Activated CD4-positive, alpha-beta T cell treated with anti-CD3 and anti-CD28 coated beads, Interleukin-2, amount 50 U/mL, for 1 hour (primary cell): ENCODE measurements around the gene FBXL17.

Source experiments
- DNase-seq: peaks from one replicate; pipeline ENCODE4 v3.0.0-alpha.2; 2020

FBXL17 gene

DNA sequence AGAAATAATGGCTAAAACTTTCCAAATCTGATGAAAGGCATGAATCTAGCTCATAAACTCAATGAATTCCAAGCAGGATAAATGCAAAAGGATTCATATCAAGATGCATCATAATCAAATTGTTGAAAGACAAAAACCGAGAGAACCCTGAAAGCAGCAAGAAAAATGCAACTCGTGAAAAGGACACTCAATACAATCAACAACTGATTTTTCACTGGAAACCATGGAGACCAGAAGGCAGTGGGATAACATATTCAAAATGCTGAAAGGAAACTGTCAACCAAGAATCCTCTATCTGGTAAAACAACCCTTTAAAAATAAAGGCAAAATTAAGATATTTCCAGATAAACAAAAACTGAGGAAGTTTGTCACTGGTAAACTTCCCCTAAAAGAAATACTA, 9.5 kb downstream of the FBXL17 start:
- no peak for DNase-seq

DNA sequence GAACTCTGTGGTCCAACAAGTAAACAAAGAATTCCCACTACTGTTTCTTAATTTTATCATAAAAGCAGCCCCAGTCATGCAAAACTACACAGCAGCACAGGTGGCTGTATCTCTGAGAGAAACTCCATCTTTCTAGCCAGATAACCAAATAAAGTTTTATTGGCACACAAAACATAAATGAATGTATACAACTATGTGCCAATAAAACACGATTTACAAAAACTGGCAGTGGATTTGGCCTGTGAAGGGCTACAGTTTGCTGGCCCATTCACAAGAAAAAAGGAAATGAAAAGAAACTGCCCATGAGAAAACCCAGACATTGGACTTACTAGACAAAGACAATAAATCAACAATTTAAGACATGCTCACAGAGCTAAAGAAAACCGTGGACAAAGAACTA, 10.6 kb downstream of the FBXL17 start:
- no peak for DNase-seq

DNA sequence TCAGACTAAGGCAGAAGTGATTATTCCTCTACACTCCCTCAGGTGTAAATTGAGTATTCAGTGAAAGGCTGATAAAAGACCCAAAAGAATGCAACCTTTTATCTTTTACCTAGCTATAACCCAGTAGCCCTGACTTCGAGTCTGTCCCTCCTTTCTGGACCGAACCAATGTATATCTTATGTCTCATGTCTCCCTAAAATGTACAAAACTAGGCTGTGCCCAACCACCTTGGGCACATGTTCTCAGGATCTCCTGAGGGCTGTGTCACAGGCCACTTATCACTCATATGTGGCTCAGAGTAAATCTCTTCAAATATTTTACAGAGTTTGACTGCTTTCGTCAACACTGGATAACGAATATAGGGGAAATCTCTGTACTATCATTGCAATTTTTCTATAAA, 12.7 kb downstream of the FBXL17 start:
- no peak for DNase-seq

DNA sequence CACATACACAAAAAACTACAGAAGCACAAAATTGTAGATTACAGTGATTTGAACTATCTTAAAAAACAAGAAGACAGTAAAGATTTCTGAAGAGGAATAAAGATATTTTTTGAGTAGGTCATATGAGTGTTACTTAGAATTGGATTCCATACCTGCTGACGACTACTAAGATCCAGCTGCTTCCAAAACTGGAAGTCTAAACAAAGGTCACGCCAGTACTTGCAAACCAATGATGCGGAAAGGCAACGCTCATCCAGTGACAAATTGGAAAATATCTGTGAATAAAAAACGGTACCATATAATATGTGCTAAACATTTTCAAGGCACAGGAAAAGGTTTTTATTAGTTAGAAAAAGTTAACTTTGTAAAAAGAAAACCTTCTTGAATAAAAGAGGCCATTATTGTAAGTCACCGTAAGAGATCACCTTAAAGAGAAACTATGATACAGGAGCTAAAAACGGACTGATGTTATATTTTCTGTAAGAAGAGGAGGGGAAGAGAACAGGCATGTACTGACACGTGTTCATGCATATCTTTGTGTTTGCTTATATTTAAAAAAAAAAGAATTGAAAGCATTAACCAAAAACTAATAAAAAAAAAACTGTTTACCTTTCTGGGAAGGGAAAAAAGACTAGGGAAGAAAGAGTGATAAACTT, 14.1 kb downstream of the FBXL17 start:
- DNase-seq: no peak

DNA sequence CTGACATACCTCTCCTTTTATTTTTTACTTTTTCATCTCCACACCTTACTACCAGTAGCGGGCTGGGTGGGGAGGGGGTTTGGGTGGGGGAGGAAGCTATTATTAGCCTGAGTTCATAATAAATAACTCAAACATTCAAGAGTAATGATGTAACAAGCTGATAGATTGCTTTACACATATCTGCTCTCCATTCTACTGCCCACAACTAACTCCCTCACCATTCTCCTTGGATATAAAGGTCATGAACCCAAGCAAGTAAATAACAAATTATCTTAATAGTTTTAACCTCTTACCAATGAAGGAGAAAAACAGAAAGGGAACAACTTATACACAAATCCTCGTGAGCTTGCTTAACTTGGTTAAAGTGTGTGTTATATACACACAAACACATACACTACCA, 15.4 kb downstream of the FBXL17 start:
- no peak for DNase-seq

DNA sequence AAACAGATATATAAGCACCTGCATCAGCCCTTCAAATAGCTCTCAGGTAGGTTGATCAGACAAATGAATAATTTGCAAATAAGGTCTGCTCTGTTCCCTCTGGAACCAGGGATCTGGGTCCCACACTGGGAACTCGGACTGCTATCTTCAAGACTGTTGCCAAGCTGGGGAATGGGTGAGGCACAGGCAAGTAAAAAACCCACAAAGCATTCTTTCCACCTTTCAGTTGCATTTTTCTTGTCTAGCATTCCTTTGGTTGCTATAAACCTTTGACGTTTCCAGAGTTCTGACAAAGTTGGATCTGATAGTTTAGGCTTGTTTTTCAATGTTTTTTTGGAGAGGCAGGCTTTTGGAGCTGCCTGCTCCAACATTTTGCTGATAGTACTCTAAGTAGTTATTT, 20.1 kb downstream of the FBXL17 start:
- DNase-seq: no peak

DNA sequence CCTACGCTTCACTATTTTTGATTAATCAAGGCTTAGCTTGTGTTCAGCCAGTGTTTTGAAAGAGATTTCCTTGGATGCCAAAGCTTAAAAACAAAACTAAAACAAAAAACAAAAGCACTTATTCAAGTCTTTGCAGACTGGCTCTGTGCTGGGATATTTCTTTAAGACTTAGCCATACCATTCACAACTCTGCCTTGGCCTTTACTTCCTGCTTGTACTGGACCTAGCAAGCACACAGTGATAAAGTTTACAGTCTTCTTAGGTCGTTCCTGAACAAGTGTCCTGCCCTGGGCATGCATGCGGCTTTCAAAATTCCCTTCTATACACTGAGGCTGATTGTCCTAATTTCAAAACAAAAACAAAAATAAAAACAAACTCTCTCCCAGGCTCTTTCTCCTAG, 20.7 kb downstream of the FBXL17 start:
- DNase-seq: no peak

DNA sequence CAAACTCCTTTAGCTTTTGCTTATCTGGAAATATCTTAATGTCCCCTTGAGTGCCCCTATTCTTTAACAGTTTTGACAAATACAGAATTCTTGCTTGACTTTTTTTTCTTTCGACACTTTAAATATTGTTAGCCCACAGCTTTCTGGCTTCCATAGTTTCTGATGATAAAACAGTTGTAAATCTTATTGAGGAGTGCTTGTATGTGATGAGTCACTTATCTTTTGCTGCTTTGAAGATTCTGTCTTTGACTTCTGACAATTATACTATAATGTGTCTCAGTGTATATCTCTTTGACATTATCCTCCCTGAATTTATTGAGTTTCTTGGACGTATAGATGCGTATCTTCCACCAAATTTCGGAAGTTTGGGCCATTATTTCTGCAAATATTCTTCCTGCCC, 21.6 kb downstream of the FBXL17 start:
- no peak for DNase-seq

DNA sequence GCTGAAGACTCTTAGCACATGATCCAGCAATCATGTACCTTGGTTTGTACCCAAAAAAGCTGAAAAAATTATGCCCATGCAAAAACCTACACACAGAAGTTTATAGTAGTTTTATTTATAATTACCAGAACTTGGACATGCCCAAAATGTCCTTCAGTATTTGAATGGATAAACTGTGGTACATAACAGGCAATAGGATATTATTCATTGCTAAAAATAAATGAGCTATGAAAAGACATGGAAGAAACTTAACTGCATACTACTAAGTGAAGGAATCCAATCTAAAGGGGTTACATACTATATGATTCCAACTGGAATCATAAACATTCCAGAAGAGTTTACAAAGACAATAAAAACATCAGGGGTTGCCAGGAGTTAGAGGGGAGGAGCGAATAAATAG, 25.6 kb downstream of the FBXL17 start:
- no peak for DNase-seq

DNA sequence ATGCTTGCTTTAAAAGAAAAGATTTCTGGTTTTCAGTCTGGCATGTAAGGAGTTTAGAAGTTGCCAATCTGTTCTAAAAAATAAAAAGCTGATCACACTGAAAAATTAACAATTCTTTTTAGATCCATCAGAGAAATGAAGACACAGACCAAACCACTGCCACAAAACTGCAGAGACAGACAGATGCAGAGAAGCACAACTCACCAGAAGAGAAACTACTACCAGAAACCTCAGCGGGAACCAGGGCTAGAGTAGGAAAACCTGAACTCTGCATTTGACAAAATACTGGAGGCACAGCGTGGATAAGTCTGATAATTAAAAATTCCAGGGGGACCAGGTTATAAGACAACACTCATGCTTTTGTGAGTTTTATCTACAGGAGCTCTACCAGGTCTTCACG, 28.8 kb downstream of the FBXL17 start:
- DNase-seq: no peak

DNA sequence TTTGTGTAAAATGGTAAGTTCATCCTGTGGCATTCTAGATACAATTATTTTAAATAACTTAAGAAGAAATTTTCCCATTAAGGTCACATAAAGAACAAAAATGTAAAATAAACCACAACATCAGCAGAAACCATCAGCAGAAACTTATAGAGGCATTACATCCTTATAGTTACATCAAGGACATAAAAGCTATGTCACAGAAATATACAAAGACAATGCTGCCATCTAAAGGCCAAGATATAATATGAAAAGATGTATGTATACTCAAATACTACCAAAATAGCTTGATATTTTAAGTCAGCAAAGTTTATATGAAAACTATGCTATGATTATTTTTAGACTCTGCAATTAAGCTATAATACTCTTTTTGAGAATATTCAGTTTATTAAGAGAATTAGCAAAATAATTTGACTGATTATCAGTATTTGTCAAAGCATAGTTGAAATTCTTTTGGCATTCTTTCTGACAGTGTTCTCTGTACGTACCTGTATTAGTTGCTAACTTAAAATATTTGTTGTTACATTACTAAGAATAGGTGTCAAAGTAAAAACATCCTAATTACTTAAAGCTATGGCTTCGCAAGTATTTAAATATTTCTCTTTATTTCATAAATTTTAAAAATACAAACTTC, 36.2 kb downstream of the FBXL17 start:
- no peak for DNase-seq

DNA sequence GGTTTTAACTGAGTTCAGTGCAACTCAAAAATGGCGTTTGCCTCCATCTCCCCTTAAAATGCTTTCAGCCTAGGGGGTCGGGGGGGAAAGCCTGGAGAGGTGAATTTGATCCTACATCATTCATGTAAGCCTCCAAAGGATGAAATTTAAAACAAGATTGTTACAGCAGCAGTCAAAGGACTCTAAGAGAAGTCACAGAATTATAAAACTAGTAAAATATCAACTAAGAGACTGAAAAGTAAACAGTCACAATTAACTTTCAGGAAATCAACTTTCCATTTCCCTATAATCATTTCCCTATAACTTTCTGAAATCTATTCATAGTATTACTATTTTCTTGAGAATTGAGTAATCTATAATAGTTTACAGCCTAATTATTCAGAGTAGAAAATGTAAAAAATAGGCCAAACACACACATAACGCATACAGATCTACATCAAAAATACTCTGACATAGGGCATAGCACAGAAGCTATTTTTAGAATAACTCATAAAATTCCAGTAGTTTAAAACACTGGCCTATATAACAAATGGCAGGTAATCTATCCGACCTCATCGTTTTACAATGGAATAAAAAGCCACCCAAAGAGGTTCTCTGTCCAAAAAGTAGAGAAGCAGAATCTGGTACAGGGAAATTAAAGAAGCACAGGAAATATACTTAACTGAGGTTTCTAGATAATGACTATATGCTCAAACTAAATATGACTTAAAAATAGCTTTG, 37.6 kb downstream of the FBXL17 start:
- DNase-seq: no peak

DNA sequence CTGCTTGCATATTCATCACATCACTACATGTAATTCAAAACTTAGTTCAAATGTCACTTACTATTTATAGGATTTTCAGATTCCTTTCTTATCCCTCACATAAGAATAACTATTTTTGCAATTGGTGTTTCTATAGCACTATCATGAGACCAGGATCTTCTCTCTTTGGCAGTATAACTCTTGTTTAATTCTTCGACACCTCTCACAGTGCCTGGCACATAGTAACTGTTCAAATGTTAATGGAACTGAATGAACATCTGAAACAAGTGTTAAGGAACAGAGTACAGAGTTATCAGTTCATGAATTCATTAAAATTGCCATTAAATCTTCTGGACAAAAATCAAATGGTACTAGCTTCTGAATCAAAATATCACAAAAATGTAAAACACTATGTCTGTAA, 40.0 kb downstream of the FBXL17 start:
- no peak for DNase-seq

DNA sequence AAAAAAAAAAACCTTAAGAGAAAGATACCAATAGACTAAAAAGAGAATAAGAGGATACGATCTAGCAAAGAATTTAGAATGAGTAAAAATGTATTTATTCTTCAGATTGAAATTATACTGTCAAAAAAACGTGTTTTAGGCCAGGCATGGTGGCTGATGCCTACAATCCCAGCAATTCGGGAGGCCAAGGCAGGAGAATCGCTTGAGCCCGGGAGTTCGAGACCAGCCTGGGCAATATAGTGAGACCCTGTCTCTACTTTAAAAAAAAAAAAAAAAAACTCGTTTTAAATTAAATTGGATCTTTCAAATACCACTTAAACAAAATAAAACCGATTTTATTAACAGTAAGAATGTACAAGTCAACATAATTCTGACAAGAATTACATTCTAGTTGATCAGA, 41.8 kb downstream of the FBXL17 start:
- DNase-seq: no peak

DNA sequence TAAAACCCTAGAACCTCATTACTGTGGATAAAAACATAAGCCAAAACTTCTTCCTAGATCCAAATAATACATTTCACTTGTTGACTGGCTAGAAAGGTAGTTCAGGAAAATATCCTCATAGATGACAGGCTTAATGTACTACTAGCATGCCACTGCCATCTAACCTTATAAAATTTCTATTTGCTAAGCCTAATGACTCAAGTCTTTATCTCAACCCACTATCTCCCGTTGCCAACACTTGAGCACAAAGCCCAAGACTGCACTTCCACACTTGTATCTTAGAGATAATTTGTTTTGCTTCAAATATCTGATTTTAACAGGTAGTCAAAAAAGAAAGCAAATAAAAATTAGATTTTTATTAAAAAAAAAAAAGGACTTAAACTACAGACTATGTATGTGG, 42.7 kb downstream of the FBXL17 start:
- DNase-seq: no peak

DNA sequence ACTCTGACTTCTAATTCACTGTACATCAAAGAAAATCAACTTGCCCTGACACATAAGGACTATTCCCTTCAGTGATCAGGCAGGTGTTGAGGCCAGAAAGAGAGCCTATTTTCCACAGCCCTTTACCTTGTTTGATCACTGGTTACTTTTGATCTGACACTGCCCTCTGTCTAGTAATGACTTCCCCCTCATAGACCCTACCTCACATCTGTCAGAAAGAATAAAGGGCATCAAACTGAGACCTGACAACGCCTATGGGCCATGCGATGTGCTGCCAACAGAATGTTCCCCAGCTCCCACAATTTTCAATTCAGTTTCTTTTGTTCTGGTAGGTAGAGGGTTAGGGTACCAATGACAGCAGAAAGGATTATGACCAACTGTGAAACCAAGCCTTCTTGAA, 47.7 kb downstream of the FBXL17 start:
- DNase-seq: no peak

DNA sequence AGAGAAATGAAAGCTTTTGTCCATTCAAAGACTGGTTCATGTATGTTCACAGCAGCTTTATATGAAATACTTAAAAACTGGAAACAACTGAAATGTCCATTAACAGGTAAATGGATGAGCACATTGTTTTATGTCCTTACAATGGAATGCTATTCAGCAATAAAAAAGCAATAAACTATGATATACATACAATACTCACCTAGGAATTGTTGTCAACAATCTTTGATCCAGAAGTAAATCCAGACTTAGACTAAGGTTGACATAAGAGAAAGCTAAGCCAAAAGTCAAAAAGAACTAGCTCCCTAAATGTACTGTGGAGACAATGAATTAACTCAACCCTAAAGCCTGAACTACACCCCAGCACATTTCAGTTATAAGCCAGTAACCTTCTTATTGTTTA, 54.9 kb downstream of the FBXL17 start:
- DNase-seq: no peak

DNA sequence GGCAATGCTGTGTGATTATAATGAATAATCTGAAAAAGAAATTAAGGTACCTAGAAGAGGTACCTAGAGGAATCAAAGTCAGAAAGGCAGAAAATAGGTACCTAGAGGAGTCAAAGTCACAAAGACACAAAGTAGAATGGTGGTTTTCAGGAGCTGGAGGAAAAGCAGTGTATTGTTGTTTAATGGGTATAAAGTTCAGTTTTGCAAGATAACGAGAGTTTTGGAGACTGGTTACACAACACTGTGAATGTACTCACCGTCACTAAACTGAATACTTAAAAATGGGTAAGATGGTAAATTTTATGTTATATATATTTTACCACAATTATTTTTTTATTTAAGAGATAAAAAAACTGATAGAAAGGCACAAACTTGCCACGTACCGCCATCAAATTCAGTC, 57.0 kb downstream of the FBXL17 start:
- no peak for DNase-seq

DNA sequence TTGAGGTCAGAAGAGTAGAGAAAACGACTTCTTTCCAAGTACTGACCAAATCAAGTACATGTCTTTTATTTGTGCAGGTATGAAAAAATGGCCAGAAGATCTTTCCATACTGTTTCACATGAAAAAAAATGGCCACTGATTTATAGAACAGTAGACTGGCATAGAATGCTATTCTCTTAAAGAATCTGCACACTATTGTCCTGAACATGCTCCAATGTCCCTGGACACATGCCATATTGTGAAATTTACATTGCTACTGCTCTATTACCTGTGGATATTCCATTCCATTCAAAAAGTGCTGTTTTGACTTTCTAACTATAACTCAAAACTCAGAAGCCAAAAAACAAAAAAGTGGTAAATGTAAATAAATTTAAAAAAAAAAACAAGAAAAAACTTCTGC, 60.6 kb downstream of the FBXL17 start:
- no peak for DNase-seq

DNA sequence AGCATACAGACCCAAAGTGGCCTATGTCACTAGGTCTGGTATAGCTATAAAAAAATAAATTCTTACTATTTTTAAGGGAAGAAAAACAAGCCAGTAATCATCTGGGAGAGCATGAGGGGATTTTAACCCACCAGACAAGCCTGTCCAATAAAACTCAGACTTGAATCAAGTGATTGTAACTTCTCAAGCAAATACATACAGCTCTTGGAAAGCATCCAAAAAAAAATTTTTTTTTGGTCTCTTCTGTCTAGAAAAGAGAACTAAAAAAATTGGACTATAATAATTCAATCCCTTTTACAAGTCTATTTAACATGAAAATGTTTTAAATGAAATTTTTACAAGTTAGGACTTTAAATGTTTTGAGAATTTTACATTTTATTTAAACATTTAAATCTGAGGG, 61.7 kb downstream of the FBXL17 start:
- no peak for DNase-seq

DNA sequence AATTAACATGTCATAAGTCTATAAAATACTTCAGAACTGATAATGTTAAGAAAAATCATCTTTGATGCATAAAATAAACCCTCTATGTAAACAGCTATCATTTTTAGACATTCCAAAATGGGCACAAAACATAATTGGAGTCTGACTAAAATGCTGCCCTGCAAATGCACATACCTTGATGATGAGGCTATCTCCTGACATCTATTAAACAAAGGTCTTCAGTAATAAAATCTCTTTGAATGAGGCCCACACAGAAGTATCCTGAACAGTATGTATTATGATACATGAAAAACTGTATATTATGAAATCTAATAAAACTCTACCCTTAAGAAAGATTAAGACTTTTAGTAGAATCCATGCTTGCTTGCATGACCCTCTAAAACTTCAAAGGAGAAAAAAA, 66.1 kb downstream of the FBXL17 start:
- no peak for DNase-seq

DNA sequence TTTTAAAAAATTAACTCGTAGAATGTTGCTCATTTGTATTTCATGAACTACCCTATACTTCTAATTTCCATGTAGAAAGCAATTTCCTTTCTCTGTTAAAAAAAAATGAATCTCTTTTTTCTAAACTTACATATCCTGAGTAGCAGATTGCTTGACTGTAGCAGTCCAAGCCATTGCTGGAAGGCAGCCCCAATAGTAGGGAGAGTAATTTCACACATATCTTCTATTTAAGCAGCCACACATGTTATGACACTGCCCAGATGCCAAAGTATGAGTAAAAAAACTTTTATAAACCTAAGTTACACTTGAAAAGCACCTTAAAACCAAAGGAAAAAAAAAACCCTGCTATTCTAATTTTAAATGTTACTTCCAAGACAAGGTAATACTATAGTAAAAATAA, 69.6 kb downstream of the FBXL17 start:
- DNase-seq: no peak

DNA sequence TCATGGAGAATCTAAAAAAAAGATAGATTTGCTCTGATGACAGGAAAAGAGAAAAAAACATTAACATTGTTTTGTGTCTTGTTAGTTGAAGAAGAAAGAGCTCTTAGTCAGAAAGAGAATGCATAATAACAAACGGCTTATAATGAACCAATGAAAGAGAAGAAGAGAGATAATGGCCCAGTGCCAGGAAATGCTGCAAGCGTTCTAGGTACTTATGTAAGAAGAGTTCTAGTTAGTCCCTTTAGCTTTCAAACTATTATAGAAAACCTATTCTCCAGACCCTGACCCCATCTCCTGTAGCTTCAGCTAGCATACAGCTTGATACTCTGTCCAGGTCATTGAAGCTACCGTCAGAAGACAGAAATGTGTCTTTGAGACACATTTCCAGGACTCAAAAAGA, 70.2 kb downstream of the FBXL17 start:
- no peak for DNase-seq

DNA sequence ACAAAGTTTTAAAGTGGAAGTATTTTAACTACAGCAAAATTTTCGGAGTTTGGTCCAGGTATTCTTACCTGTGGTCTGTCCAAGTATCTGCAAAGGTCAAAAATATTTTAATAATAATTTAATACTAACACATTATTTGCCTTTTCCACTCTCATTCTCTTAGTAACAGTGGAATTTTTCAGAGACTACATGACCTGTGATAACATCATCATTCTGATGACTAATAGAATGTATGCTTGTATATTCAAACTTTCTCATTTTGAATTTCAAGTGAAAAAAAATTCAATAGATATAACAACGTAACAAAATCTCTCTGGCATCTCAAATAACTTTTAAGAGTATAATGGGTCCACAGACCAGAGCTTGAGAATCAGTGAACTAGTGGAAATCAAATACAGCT, 78.3 kb downstream of the FBXL17 start:
- no peak for DNase-seq

DNA sequence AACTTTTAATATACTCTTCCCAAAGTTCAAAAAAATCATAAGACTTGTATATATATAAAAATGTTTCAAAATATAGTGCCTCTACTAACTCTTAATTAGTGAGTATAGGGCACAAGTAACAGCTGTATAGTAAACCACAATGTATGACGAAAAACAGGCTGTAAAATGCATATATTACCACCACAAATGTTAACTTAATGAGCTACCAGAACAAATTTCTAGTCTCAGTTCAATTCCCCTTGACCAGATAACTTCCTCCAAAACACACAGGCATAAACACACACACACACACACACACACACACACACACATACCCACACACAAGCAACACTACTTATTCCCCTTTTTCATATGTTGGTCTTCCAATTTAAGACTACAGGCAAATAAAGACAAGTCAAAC, 78.8 kb downstream of the FBXL17 start:
- DNase-seq: no peak
